Ovary (tissue), 9 donors: Measurements from ENCODE around the gene COPE. TPM values are rescaled to one million over a fixed set of nuclear protein-coding genes. Genes with fewer than 3 reads are reported as not detected.
A peak's percentile ranks its signal among the peaks of the same experiment; 100 is the strongest.

ENCODE experiments used
- DNase-seq, 5 donors: peaks; one replicate each; pipeline ENCODE4 v3.0.0-alpha.2; 2019 to 2020
- H3K27ac ChIP-seq, 2 donors: fragments of 200-600 bp; one replicate each; pipeline versions ENCODE4 v1.5.1 to v1.8.0; 2019 to 2022
- H3K27me3 ChIP-seq: fragments of 200-600 bp; one replicate; pipeline ENCODE4 v1.8.0; 2022
- H3K36me3 ChIP-seq: fragments of 200-600 bp; sonication (generic); one replicate; pipeline ENCODE4 v1.5.1; 2019
- H3K4me1 ChIP-seq: one replicate; pipeline ENCODE4 v1.8.1; 2013; ENCODE audit warnings: mild to moderate bottlenecking, moderate library complexity; ENCODE audit not compliant: insufficient read depth
- H3K4me3 ChIP-seq: fragments of 200-600 bp; sonication (generic); one replicate; pipeline ENCODE4 v1.5.1; 2017
- H3K9me3 ChIP-seq, 2 donors: fragments of 200-600 bp in 1 of 2; sonication (generic) in 1 of 2; one replicate each; pipeline versions ENCODE4 v1.5.1 to v1.8.1; 2013 to 2019; ENCODE audit warnings: mild to moderate bottlenecking in 1 of 2, moderate library complexity in 1 of 2
- EP300 ChIP-seq: sonication (generic); formaldehyde crosslinking; IDR thresholded peaks from one replicate; pipeline ENCODE4 v1.6.1; 2017; ENCODE audit warnings: antibody characterized with exemption
- POLR2A ChIP-seq: fragments of 450-650 bp; IDR thresholded peaks from one replicate; pipeline ENCODE4 v1.6.1; 2017; ENCODE audit warnings: antibody characterized with exemption, mild to moderate bottlenecking, moderate library complexity
- WGBS, 3 donors: extraction: QIAGEN DNeasy Blood & Tissue Kit in 1 of 3; methylation state at CpG; one replicate each; pipeline versions ENCODE4 v1.1.5 to v1.1.7; 2013 to 2017; 5-methylcytosine and 5-hydroxymethylcytosine counted together
- intact Hi-C, 4 donors: fragments of 100-400 bp; cut with DNase I; formaldehyde crosslinking; loops; one replicate each; pipeline versions ENCODE4 v1.11.0 to v1.15.1; 2022 to 2023
- polyA plus RNA-seq, 2 donors: library from polyadenylated mRNA; stranded (reverse); fragments of 200-250 nt in 1 of 2; fragments of 350-450 nt in 1 of 2; fragmentation: Illumina TruSeq in 1 of 2; extraction: RNeasy Lipid Tissue Mini Kit (QIAGEN cat#74804) in 1 of 2; gene quantifications; one replicate each; pipeline ENCODE4 v1.2.3, GENCODE V29; 2013 to 2014
- total RNA-seq, 7 donors: library from RNA; depleted of rRNA in 2 of 7; stranded (reverse); fragments of >200 nt in 2 of 7; fragmentation: NEBNext Ultra II Directional in 3 of 7; extraction: Animal tissue kit (Norgen Biotek cat#: 25700) in 3 of 7; gene quantifications; one replicate each; pipeline versions ENCODE4 v1.1.0 to v1.2.4, GENCODE V29; 2016 to 2023
- TF ChIP-seq, protein P1 (sequence below), 3 donors: fragments of 450-650 bp in 2 of 3; fragments of 200-600 bp in 1 of 3; IDR thresholded peaks; one replicate each; pipeline versions ENCODE4 v1.5.1 to v1.8.0; 2016 to 2022; ENCODE audit warnings: antibody characterized with exemption in 3 of 3, mild to moderate bottlenecking in 1 of 3
- donor health status: DM: no; HTN: no; CAD: no; lungs with moderate emphysema.
- donor health status: DM: no; HTN: no; CAD: no.
- donor health status: Bipolar disorder and iron deficiency.
- donor health status: DM: yes; HTN: yes; CAD: no.
- donor health status: DM: no; HTN: no; CAD: no.
- donor health status: DM: yes; HTN: yes; CAD: no.

The COPE gene
- total and polyA plus RNA-seq, 9 donors = 11.3 to 140 (median 115) TPM

DNA sequence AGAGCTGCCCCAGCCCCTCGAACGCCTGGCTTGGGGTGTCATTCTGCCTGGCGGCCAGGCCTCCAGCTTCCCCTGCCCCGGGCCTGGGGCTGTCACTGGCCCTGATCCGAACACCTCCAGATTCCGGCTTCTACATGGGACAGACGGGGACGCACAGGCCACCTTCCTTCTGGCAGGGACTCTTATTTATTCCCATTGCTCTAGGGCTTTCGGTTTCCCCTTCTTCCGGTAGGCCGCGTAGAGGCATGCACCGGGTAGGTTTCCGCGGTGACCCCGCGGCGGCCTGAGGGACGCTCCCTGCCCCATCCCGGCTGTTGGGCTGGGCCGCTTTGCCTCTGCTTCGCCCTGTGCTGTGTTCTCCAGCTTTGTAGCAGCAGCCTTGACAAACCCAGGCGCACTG, 51.4 kb downstream of the COPE start:
- TF ChIP-seq, protein P1, sequence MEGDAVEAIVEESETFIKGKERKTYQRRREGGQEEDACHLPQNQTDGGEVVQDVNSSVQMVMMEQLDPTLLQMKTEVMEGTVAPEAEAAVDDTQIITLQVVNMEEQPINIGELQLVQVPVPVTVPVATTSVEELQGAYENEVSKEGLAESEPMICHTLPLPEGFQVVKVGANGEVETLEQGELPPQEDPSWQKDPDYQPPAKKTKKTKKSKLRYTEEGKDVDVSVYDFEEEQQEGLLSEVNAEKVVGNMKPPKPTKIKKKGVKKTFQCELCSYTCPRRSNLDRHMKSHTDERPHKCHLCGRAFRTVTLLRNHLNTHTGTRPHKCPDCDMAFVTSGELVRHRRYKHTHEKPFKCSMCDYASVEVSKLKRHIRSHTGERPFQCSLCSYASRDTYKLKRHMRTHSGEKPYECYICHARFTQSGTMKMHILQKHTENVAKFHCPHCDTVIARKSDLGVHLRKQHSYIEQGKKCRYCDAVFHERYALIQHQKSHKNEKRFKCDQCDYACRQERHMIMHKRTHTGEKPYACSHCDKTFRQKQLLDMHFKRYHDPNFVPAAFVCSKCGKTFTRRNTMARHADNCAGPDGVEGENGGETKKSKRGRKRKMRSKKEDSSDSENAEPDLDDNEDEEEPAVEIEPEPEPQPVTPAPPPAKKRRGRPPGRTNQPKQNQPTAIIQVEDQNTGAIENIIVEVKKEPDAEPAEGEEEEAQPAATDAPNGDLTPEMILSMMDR (IDR thresholded peaks at IDR 0.05) = no peak
- WGBS, 3 donors = 92 to 95% (median 94%) methylated on average over 23 of the region's 23 CpGs
- Histone ChIP-seq H3K4me1 (peaks cover 3% of the 10 kb centered on the region), H3K36me3 (no peaks in the 10 kb centered on the region), H3K27me3 (no peaks in the 10 kb centered on the region), H3K27ac (no peak overlapping the region), H3K9me3 (no peaks in the 10 kb centered on the region), H3K4me3 (no peak overlapping the region)
- intact Hi-C loops = loop anchor here in 2 of 4 donors (10.0 kb wide), 2 partner anchors 77 to 413 kb away; partner anchors contain the start of gene HOMER3 (in 1 of the 2)
- DNase-seq = peak in 1 of 5 donors; percentile 23

DNA sequence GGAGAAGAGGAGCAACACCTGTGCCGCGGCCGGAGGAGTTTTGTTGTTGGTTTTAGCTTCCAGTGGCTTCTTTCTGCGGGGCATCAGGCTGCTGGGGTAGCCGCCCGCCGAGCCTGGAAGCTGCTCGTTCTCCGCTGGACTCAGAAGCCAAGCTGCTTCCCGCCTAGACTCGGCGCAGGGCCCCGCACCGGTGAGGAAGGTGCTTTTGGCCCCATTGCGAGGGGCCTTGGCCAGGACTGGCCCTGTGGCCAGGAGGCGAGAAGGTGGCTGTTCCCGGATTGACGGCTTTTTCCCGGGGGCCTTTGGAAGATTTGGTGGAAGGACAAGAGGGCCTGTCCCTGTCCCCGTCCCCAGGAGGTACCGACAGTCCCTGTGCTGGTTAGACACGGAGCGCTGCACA, 52.0 kb downstream of the COPE start:
- Histone ChIP-seq H3K27me3 (no peaks in the 10 kb centered on the region), H3K9me3 (no peaks in the 10 kb centered on the region), H3K4me1 (peaks cover 3% of the 10 kb centered on the region), H3K36me3 (no peaks in the 10 kb centered on the region), H3K4me3 (no peak overlapping the region), H3K27ac (no peak overlapping the region)
- 83 to 92% (median 83%) methylated on average over 23 of the region's 23 CpGs for WGBS, 3 donors
- intact Hi-C loops = loop anchor here in 2 of 4 donors (10.0 kb wide), 2 partner anchors 78 to 412 kb away; partner anchors contain the start of gene HOMER3 (in 1 of the 2)
- TF ChIP-seq EP300 (no peak), POLR2A (no peak)
- TF ChIP-seq, protein P1 (IDR thresholded peaks at IDR 0.05) = no peak
- peak in 1 of 5 donors; percentile 27 for DNase-seq

DNA sequence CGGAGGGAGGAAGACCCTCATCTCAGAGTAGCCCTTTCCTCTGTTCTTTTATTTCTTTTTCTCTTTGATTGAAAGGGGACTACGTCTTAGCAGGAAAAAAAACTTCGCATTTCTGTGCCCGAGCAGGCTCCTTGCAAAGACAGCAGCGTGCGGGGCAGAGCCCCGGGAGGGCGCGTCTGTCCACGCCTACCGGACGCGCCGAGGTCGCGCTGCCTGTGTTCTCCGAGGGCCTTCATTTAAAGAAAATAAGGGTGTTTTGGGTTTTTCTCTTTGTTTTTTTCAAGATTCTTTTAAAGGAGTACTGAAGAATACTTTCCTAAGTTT, 52.4 kb downstream of the COPE start:
- Histone ChIP-seq H3K36me3 (no peaks in the 10 kb centered on the region), H3K27me3 (no peaks in the 10 kb centered on the region), H3K27ac (no peak overlapping the region), H3K4me3 (no peak overlapping the region), H3K9me3 (no peaks in the 10 kb centered on the region), H3K4me1 (peaks cover 3% of the 10 kb centered on the region)
- 50 to 70% (median 55%) methylated on average over 17 of the region's 17 CpGs for WGBS, 3 donors
- intact Hi-C loops = loop anchor here in 2 of 4 donors (10.0 kb wide), 2 partner anchors 78 to 412 kb away; partner anchors contain the start of gene HOMER3 (in 1 of the 2)
- no peak for TF ChIP-seq POLR2A
- TF ChIP-seq EP300 = no peak
- TF ChIP-seq, protein P1 (IDR thresholded peaks at IDR 0.05) = peak in 1 of 3 donors; percentile 5
- no peak for DNase-seq

DNA sequence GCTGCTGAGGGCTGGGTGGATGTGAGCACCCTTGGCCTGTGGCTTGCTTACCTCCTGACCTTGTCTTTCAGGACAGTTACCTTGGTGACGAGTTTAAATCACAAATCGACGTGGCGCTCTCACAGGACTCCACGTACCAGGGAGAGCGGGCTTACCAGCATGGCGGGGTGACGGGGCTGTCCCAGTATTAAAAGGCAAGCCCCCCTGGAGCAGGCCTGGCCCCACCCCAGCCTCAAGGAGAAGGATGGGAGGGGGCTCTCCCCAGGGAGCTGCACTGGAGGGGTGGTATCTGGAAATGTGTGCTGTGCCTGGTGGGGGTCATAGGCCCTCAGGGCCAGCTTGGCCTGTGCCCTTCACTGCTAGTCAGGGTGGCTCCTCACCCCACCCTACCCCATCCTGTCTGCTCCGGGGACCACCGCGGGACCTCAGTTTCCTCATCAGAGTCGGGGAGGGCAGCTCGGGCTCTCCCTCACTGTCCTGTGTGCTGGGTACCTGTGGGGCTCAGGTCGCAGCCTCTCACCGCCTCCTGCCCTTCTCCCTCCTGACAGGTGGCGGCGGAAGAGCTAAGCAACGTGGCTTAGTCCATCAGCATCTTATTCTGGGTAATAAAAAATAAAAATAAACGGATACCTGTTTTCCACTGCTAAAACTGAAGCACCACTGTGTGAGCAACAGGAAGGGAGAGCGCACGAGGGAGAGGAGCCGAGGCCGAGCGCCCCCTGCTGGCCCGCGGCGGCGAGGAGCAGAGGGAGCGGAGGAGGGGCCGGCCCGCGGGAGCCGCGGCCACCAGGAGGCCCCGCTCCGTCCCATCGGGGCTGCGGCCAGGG, 53.0 kb downstream of the COPE start:
- Histone ChIP-seq H3K4me1 (peaks cover 3% of the 10 kb centered on the region), H3K27me3 (no peaks in the 10 kb centered on the region), H3K27ac (no peak overlapping the region), H3K9me3 (no peaks in the 10 kb centered on the region), H3K36me3 (no peaks in the 10 kb centered on the region), H3K4me3 (no peak overlapping the region)
- peak; percentile 50 to 79 (median 71) for DNase-seq
- intact Hi-C loops = loop anchor here in 2 of 4 donors (10.0 kb wide), 2 partner anchors 79 to 411 kb away; partner anchors contain the start of gene HOMER3 (in 1 of the 2)
- WGBS, 3 donors = 37 to 45% (median 39%) methylated on average over 38 of the region's 38 CpGs
- TF ChIP-seq POLR2A = no peak
- TF ChIP-seq, protein P1 (IDR thresholded peaks at IDR 0.05) = peak; percentile 92 to 96 (median 95)
